Endometrial microvascular endothelial cells (primary cell): ENCODE measurements around the gene AMPD2. TPM values are rescaled to one million over a fixed set of nuclear protein-coding genes. Genes with fewer than 3 reads are reported as not detected.
"Not testable (repeated sequence)": the region's sequence is repeated elsewhere in the genome, so short reads cannot be mapped to it uniquely, and the experiment has no call there.

Experiments used
- in situ Hi-C: cut with HindIII; loops from 2 replicates; pipeline ENCODE4 v1.10.0; 2017; ENCODE audit warnings: low sequenced_read_pairs, low pct_unique_long_range_greater_than_20kb; ENCODE audit errors: inconsistent ontology term
- total RNA-seq: library from RNA; depleted of rRNA; stranded (reverse); fragments of >200 nt; gene quantifications from one replicate; pipeline ENCODE4 v1.2.3, GENCODE V29; 2015; ENCODE audit errors: inconsistent ontology term

The AMPD2 gene
- total RNA-seq, 1 donor from 2014 or later, result 88.4 TPM

- in situ Hi-C loops, result no loop called here
Measured at GRCh38 chr1:109661391-109661790, 41.8 kb downstream of the AMPD2 start.

GRCh38 chr1:109664671-109665070, 45.0 kb downstream of the AMPD2 start:
- in situ Hi-C loops, result no loop called here

GRCh38 chr1:109667452-109668122, 48.0 kb downstream of the AMPD2 start, which contains the start of gene GSTM2:
Gene GSTM2 (plus strand): TSS chr1:109668057. CDS start chr1:109668116, 59 bp downstream.
- in situ Hi-C loops, result no loop called here

GRCh38 chr1:109668123-109668775, 48.6 kb downstream of the AMPD2 start:
- in situ Hi-C loops, result no loop called here

GRCh38 chr1:109669246-109669948, 49.8 kb downstream of the AMPD2 start:
- in situ Hi-C loops, result no loop called here

GRCh38 chr1:109669949-109670302, 50.3 kb downstream of the AMPD2 start:
- in situ Hi-C loops, result not testable (repeated sequence)

- in situ Hi-C loops, result no loop called here
Measured at GRCh38 chr1:109671067-109671466, 51.4 kb downstream of the AMPD2 start.

GRCh38 chr1:109673861-109674260, 54.2 kb downstream of the AMPD2 start:
- in situ Hi-C loops, result not testable (repeated sequence)

GRCh38 chr1:109676683-109677381, 57.2 kb downstream of the AMPD2 start:
- in situ Hi-C loops, result not testable (repeated sequence)

- in situ Hi-C loops, result no loop called here
Measured at GRCh38 chr1:109677459-109677858, 57.8 kb downstream of the AMPD2 start.

GRCh38 chr1:109678637-109679036, 59.0 kb downstream of the AMPD2 start:
- in situ Hi-C loops, result not testable (repeated sequence)

Other genes starting within 250 kb of the AMPD2 start
- 12.4 TPM for gene SORT1, start 221.9 kb upstream of the AMPD2 start, total RNA-seq
- gene PSMA5, start 193.4 kb upstream of the AMPD2 start, total RNA-seq, result 67.8 TPM
- gene SYPL2, start 153.3 kb upstream of the AMPD2 start, total RNA-seq, result 0.37 TPM
- 3.5 TPM for gene ATXN7L2, start 135.9 kb upstream of the AMPD2 start, total RNA-seq
- 1.4 TPM for gene CYB561D1, start 125.7 kb upstream of the AMPD2 start, total RNA-seq
- gene AMIGO1, start 110.1 kb upstream of the AMPD2 start, total RNA-seq, result 0.56 TPM
- not detected for gene GPR61, start 80.0 kb upstream of the AMPD2 start, total RNA-seq
- gene GNAI3, start 71.2 kb upstream of the AMPD2 start, total RNA-seq, result 15.3 TPM
- not detected for gene GNAT2, start 221 bp upstream of the AMPD2 start, total RNA-seq
- gene GSTM4, start 36.3 kb downstream of the AMPD2 start, total RNA-seq, result 6.6 TPM
- 6.3 TPM for gene GSTM2, start 48.2 kb downstream of the AMPD2 start, total RNA-seq
- gene GSTM1, start 68.0 kb downstream of the AMPD2 start, total RNA-seq, result 19.0 TPM
- not detected for gene GSTM5, start 92.4 kb downstream of the AMPD2 start, total RNA-seq
- gene GSTM3, start 121.2 kb downstream of the AMPD2 start, total RNA-seq, result 30.4 TPM
- not detected for gene EPS8L3, start 144.1 kb downstream of the AMPD2 start, total RNA-seq